Testis (tissue), 2 donors: ENCODE measurements around the gene PLXDC2.

Experiments
- CTCF ChIP-seq, 3 experiments: fragments of 450-650 bp in 2 of 3; fragments of 200-600 bp in 1 of 3; sonication (generic) in 1 of 3; IDR thresholded peaks; one replicate each; pipeline ENCODE4 v1.5.1; 2016 to 2019; ENCODE audit warnings: antibody characterized with exemption in 3 of 3, mild to moderate bottlenecking in 2 of 3, moderate library complexity in 1 of 3
- POLR2A ChIP-seq: fragments of 450-650 bp; IDR thresholded peaks from one replicate; pipeline ENCODE4 v1.6.1; 2017; ENCODE audit warnings: antibody characterized with exemption, mild to moderate bottlenecking, moderate library complexity

- TF ChIP-seq CTCF (IDR thresholded peaks at IDR 0.05), result no peak
- no peak for TF ChIP-seq POLR2A
These were observed 56.5 kb downstream of the PLXDC2 start for GRCh38 chr10:19872504-19873271.
